DMS53 (cell line): Measurements from ENCODE around the gene DOK5.

Experiments used
- DNase-seq: peaks from one replicate; lab custom pipeline; 2025; lab: John Stamatoyannopoulos, UW

The DOK5 gene

GRCh38 chr20:54648421-54649142 is 173.2 kb downstream of the DOK5 start:
- DNase-seq = no peak

- peak; percentile 89 for DNase-seq
Observed at GRCh38 chr20:54649511-54649962, 174.1 kb downstream of the DOK5 start.

GRCh38 chr20:54650052-54650719 is 174.8 kb downstream of the DOK5 start:
- DNase-seq = no peak

- DNase-seq = no peak
Observed at GRCh38 chr20:54651252-54651651, 175.9 kb downstream of the DOK5 start.

DNA sequence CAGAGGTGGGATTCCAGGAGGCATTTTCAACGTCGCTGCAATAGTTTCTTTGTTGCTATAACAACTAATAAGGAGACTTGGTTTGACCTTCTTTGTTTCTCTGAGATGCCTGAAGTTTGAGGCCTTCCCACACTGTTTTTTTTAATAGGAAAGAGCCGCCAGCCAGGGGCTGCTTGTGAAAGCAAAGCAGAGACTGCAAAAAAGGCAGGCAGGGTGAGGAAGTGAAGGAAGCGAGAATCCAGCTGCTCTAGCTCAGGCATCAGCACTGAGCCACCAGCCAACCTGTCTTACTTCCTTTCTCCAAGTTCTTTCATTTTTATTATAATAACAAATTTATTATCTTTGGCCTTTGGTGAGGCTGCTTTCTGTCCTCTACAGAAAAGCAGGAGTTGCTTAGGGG is 179.1 kb downstream of the DOK5 start:
- DNase-seq = no peak

- no peak for DNase-seq
Observed at GRCh38 chr20:54657268-54657826, 182.0 kb downstream of the DOK5 start.

DNA sequence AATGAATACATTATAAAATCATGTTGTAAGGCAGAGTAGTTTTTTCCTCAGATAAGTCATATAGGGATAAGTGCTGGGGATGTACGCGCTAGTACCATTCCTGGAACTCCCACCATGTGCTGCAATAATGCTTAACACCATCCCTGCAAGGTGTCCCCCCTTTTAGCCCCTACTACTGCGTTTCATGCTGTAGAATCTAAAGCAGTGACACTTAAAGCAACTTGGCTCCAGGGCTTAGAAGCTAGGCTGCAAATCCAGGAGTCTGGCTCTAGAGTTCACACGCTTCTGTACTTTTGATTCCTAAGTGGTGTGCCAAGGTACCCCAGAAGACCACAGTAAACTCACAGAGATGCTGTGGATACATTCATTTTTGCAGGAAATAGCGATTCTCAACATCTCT is 183.1 kb downstream of the DOK5 start:
- DNase-seq = no peak

DNA sequence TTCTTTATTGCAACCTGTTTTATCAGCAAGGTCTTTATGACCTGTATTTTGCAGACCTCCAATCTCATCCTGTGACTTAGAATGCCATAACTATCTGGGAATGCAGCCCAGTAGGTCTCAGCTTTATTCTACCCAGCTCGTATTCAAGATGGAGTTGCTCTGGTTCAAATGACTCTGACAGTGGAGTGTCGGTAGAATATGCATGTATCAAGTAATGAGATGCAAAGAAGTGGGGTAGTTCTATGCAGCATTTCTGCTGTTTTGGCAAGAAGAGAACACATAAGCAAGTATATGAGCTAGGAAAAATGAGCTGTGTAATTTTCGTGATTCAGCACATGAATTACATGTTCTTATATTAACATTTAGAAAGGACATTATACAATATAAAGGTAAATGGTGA is 185.9 kb downstream of the DOK5 start:
- DNase-seq = no peak

- no peak for DNase-seq
Observed at GRCh38 chr20:54661880-54662465, 186.6 kb downstream of the DOK5 start.

DNA sequence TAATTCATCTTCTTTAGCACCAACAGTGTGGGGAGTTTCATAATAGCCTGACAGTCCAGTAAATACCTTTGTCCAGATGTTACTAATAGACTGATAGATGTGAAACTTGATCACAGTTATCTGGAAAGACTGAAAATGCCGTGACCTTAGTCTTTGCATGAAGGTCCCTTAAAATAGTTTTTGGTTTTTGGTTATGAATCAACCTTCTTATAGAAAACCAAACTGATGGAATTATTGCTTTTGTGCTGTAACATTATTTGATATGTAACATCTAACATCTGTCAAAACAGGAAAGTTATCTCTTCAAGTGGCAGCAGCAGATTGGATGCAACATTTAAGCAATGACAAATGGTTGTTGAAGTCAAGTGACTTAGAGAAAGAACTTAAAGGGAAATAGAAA is 190.4 kb downstream of the DOK5 start:
- no peak for DNase-seq

GRCh38 chr20:54668271-54669039 is 193.1 kb downstream of the DOK5 start:
- peak; percentile 61 for DNase-seq

DNA sequence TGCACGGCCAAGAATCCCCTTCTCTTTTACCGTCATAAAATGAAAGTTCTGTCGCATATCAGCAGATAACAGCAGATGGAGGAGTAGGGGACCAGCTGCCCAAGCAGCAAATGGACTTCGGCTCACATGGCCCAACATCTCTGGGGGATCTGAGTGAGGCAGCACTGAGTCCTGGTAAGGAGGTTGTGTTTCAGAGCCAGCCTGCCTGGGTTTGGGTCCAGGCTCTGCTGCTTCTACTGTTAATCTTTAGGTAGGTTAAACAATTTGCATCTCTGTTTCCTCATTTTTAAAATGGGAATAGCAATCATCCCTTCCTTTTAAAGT is 193.6 kb downstream of the DOK5 start:
- DNase-seq = no peak

DNA sequence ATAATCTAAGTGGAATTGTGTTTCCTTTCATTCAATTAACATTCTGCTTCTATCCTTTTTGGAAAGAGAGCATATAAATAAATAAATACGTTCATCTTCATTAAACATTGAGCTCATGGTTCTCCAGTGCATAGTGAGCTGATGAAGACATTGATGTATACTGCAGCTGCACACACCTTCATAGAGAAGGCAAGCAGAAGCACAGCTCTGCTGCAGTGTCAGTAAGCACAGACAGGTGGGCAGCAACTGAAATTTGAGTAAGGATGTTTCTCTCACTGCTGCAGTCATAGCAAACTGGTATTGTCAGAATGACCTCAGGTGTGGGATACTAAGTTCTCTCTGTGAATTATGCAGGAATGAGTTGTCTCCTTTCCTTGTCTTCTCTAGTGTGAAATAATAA is 202.9 kb downstream of the DOK5 start:
- no peak for DNase-seq

- DNase-seq = no peak
Observed at GRCh38 chr20:54680439-54680838, 205.0 kb downstream of the DOK5 start.

DNA sequence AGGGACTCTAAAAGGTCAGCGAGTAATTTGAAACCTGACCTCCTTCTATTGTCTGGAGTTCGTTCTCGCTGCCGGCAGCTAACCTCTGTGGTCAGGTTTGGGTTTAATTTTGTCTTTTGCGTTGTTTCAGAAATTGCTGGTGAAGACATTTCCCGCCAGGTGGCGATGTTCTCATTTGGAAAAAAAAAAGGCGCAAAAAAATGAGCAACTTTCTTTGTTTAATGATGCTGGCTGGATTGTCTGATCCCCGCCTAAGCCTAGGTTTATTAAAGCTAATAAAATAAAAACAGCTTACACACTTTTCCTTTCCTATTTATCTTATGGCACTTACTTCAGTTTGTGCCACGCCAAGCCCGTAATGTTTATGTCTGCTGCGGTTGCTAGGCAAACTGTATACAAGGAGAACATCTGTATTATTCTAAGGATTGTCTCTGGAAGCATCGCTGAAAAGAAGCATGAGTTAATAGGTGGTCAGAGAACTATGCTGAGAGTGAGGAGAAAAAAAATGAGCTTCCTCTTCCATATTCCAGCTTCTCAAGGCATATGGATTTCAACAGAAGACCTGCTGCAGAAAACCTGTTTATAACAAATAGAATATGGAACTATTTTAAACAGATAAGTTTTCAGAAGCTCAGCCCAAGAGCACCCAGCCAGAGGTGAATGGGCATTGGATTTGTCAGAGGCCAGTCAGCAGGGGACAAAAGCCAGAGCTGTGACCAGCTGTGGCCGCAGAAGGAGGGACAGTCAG is 205.7 kb downstream of the DOK5 start:
- DNase-seq = peak; percentile 74

GRCh38 chr20:54681869-54682268 is 206.5 kb downstream of the DOK5 start:
- no peak for DNase-seq

DNA sequence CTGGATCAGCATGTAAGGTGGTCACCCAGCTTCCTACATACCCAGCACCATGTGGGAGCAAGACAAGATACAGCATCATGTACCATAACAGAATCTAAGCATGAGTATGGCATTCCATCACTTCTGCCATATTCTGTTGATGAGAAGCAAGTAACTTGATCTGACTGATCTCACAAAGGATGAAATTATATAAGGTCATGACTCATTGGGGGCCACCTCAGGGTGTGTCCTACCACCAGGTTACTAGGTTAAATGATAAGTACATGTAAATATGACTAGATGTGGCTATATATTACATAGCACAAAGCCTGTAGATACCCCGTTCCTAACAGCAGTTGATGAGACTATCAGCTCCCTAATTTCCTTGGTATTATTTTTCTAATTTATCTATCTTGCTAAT is 213.1 kb downstream of the DOK5 start:
- peak; percentile 7 for DNase-seq

GRCh38 chr20:54690323-54690722 is 214.9 kb downstream of the DOK5 start:
- no peak for DNase-seq

DNA sequence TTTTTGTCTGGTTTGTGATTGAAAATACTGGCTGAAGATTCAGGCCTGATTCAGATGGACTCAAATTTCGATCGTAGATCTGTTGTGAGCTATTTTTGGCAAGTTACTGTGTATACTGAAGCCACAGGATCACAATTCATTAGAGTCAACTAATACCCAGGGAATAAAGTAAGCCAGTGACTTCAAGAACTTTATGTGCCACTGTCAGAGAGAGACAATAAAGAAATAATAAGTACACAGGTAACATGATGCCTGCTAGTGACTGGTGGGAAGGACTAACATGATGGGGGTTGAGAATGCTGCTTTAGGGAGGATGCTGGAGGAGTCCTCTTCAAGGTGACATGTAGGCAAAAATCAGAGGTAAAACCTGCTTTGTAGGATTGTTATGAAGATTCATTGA is 215.9 kb downstream of the DOK5 start:
- no peak for DNase-seq

DNA sequence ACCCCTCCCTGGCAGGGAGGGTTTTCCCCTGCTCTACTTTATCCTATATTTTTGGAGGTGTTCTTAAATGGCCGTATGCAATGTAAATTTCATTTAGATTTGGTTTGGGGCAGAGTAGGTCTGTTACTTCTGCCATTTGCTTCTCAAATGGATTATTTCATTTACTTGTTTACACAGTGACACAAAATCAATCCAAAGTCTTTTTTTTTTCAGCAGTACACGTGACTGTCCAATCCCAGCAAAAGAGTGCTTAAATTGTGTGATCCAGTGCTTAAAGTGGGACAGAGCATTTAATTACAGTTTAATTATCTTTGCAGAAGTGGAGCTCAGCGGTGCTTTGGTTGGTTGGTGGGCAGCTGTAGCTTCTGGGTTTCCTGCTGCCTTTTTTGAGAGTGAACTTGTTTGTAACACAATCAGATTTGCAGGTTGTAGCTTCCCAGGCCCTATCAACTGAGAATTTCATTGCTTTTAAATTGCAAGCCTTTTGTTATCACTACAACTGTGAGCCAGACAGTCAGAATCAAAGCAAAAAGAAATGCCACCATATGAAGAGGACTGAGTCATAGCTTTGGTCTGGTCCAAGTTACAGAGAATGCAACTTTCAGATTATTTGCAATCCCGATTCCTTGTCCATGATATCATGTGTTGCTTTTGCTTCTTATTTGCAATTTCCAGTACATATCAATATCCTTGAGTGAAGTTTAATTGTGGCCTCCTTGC is 216.9 kb downstream of the DOK5 start:
- no peak for DNase-seq

DNA sequence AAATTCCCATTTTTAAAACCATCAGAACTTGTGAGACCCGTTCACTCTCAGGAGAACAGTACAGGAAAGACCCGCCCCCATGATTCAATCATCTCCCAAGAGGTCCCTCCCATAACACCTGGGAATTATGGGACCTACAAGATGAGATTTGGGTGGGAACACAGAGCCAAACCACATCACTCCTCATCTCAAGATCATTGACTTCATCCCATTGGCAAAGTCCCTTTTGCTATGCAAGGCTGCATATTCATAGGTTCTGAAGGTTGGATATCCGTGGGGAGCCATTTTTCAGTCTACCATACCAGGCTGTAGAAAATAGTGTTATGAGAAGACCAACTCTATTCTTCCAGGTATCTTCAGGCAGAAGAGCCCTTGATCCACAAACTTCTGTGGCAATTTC is 219.1 kb downstream of the DOK5 start:
- no peak for DNase-seq
